NT2/D1 (cell line): ENCODE measurements around the gene ANXA4.

Experiments
- SUZ12 ChIP-seq: IDR thresholded peaks from 2 replicates; pipeline ENCODE4 v1.6.1; 2011; ENCODE audit not compliant: insufficient read length, insufficient read depth; ENCODE audit errors: extremely low read depth
- YY1 ChIP-seq: IDR thresholded peaks from 2 replicates; pipeline ENCODE4 v1.6.1; 2011; ENCODE audit not compliant: insufficient read length, insufficient read depth
- ZNF274 ChIP-seq: IDR thresholded peaks from 2 replicates; pipeline ENCODE4 v1.6.1; 2011; ENCODE audit warnings: mild to moderate bottlenecking, low read depth, low read length

DNA sequence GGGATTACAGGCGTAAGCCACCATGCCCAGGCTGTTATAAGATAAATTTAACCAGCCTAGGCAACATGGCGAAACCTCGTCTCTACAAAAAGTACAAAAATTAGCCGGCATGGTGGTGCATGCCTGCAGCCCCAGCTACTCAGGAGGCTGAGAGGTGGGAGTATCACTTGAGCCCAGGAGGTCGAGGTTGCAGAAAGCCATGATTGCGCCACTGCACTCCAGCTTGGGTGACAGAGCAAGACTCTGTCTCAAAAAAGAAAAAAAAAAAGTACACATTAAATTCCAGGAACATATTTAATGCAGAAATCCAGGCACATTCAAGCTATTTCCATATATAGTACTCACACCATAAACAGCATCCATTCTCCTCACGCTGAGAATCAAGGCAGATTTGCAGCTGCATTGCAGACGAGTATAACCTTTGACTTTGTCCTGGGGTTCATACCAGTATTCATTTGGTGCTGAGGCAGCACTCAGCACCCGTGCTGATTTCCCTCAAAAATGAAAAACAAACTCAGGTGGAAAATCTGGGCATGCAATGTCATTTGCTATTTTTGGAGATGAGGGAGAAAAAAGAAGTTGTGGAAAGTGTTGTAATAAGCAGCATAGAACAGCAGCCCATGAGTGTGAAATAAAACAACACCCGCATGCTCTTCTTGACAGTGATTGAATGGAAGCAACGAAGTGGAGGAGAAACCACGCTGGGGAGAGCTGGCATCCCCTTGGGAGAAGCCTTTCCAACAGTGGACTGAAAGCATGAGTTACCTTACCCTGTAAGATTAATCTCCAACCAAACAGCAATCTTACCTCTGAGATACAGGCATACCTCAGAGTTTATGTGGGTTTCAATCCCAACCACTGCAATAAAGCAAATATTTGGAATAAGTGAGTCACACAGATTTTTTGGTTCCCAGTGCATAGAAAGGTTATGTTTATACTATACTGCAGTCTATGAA is 46.8 kb upstream of the ANXA4 start:
- TF ChIP-seq ZNF274 (no peak), YY1 (no peak), SUZ12 (no peak)
